HFF-Myc (cell line): ENCODE measurements around the gene KLHL26.

ENCODE experiments used
- DNase-seq: peaks from one replicate; pipeline ENCODE4 v3.0.0-alpha.2; 2011; ENCODE audit warnings: low read depth; ENCODE audit errors: extremely low read depth
- H3K4me3 ChIP-seq: replicated peaks from 2 replicates; pipeline ENCODE4 v1.5.1; 2011; ENCODE audit warnings: low read depth, mild to moderate bottlenecking, control low read depth, low read length
- CTCF ChIP-seq: IDR thresholded peaks from 2 replicates; pipeline ENCODE4 v1.5.1; 2012; ENCODE audit warnings: mild to moderate bottlenecking, low read depth, low read length, control low read depth; ENCODE audit errors: missing control alignments

The KLHL26 gene

GRCh38 chr19:18644196-18645034, 7.6 kb downstream of the KLHL26 start:
- DNase-seq: no peak
- TF ChIP-seq CTCF: no peak
- H3K4me3 ChIP-seq: no peak overlapping the region

GRCh38 chr19:18645035-18645511, 8.2 kb downstream of the KLHL26 start:
- TF ChIP-seq CTCF: no peak
- no peak overlapping the region for H3K4me3 ChIP-seq
- DNase-seq: no peak

DNA sequence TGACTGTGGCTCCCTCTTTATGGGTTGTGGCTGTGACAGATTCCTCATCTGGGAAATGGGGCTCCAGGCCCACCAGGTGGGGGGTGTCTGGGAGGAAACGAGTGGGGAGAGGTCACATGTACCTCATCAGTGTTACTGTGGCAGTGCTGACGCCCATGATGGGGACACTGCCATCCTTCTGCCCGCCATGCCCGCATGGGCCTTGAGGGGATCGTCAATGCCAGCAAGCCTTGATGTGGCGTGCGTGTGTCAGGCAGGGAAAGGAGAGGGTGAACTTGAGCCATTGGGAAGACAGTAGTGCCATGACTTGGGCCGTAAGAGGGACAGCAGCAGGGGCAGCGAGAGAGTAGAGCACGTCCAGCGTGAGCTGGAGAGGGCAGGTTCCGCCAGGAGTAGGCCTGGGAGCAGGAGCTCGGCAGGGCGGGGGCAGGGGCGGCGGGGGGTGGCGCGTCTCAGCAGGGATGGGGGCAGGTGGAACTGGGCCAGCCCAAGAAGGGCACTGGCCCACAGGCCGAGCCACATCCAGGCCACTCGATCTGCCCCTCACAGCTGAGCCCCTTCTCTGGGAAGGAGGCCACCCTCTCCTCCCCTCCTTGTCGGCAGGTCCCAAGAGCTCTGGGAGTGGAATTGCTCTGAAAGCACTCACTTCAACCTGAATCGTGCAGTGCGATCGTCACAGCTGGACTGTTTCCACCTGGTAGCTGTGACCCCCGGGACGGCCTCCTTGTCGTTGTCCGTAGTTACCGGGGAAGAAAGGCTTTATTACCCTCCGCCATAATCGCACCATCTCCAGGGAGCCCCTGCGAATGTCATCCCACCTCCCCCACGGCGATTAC, 9.9 kb downstream of the KLHL26 start:
- no peak for TF ChIP-seq CTCF
- no peak overlapping the region for H3K4me3 ChIP-seq
- no peak for DNase-seq

- no peak overlapping the region for H3K4me3 ChIP-seq
- DNase-seq: no peak
- TF ChIP-seq CTCF: no peak
Observed at GRCh38 chr19:18647371-18647767, 10.5 kb downstream of the KLHL26 start.

- no peak for DNase-seq
- TF ChIP-seq CTCF: no peak
- H3K4me3 ChIP-seq: no peak overlapping the region
Observed at GRCh38 chr19:18647807-18648206, 11.0 kb downstream of the KLHL26 start.

DNA sequence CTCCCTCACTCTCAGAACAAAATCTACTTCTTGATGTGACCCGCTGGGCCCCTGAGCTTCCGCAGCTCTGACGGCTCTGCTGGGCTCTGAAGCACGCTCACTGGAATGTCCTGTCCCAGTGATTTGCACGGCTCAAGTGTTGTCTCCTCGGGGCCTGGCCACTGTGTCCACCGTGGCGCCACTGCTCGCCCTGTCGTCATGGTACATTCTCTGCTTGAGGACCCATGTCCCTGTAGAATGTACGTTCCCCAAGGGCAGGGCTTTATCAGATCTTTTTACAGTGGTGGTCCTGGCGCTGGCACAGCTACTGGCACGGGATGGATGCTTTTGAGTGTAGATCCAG, 12.1 kb downstream of the KLHL26 start:
- DNase-seq: no peak
- TF ChIP-seq CTCF: no peak
- H3K4me3 ChIP-seq: no peak overlapping the region
